GM23338 (cell line): ENCODE data around the gene VPS39. TPM values are rescaled to one million over a fixed set of nuclear protein-coding genes. Genes with fewer than 3 reads are reported as not detected.

Source experiments
- ATAC-seq: fragments of 200-7000 bp; cut with Tn5 transposase; 3 replicates; pipeline ENCODE4 v1.9.1; 2020
- DNase-seq: peaks from one replicate; pipeline ENCODE4 v3.0.0-alpha.2; 2015; ENCODE audit warnings: low spot score
- H2AFZ ChIP-seq: fragments of 200-600 bp; sonication (generic); 2 replicates; pipeline ENCODE4 v1.8.0; 2016; ENCODE audit warnings: antibody characterized with exemption, mild to moderate bottlenecking, moderate library complexity
- H3F3A ChIP-seq: fragments of 200-600 bp; sonication (generic); replicated peaks from 2 replicates; pipeline ENCODE4 v1.8.0; 2017; ENCODE audit warnings: antibody characterized with exemption, mixed run types, low read depth
- H3K27ac ChIP-seq: fragments of 200-600 bp; sonication (generic); 2 replicates; pipeline ENCODE4 v1.6.1; 2016; ENCODE audit warnings: low read depth
- H3K27me3 ChIP-seq: fragments of 200-600 bp; sonication (generic); 2 replicates; pipeline ENCODE4 v1.8.0; 2016; ENCODE audit warnings: mild to moderate bottlenecking, mixed run types, moderate library complexity; ENCODE audit not compliant: insufficient read depth
- H3K36me3 ChIP-seq: fragments of 200-600 bp; sonication (generic); 2 replicates; pipeline ENCODE4 v1.8.0; 2016; ENCODE audit warnings: mild to moderate bottlenecking; ENCODE audit not compliant: insufficient read depth
- H3K4me1 ChIP-seq: fragments of 200-600 bp; sonication (generic); 2 replicates; pipeline ENCODE4 v1.8.0; 2016; ENCODE audit warnings: mild to moderate bottlenecking, moderate library complexity; ENCODE audit not compliant: insufficient read depth
- H3K4me2 ChIP-seq: fragments of 200-600 bp; sonication (generic); 2 replicates; pipeline ENCODE4 v1.7.1; 2017; ENCODE audit warnings: mixed run types
- H3K4me3 ChIP-seq: fragments of 200-600 bp; sonication (generic); 2 replicates; pipeline ENCODE4 v1.6.1; 2016; ENCODE audit warnings: mixed run types
- H3K79me2 ChIP-seq: fragments of 200-600 bp; sonication (generic); replicated peaks from 2 replicates; pipeline ENCODE4 v1.8.0; 2017; ENCODE audit warnings: mild to moderate bottlenecking; ENCODE audit not compliant: insufficient read depth
- H3K9me2 ChIP-seq: fragments of 200-600 bp; sonication (generic); 2 replicates; pipeline ENCODE4 v1.8.0; 2017; ENCODE audit not compliant: insufficient read depth
- H4K20me1 ChIP-seq: fragments of 200-600 bp; sonication (generic); replicated peaks from 2 replicates; pipeline ENCODE4 v1.8.0; 2017; ENCODE audit warnings: mild to moderate bottlenecking; ENCODE audit not compliant: insufficient read depth
- H3K27ac Mint-ChIP-seq: 2 replicates; pipeline ENCODE4 v1.8.0; 2020; ENCODE audit warnings: inconsistent platforms, mild to moderate bottlenecking, moderate library complexity, mixed read lengths
- H3K27me3 Mint-ChIP-seq: 3 replicates; pipeline ENCODE4 v1.8.0; 2022; ENCODE audit warnings: low read depth, mild to moderate bottlenecking, moderate library complexity, mixed read lengths, inconsistent platforms; ENCODE audit not compliant: insufficient read depth, poor library complexity
- H3K36me3 Mint-ChIP-seq: 3 replicates; pipeline ENCODE4 v1.8.0; 2021; ENCODE audit warnings: low read depth, mild to moderate bottlenecking, inconsistent platforms, moderate library complexity, mixed read lengths
- H3K4me1 Mint-ChIP-seq: 3 replicates; pipeline ENCODE4 v1.8.0; 2020; ENCODE audit warnings: mild to moderate bottlenecking, inconsistent platforms, mixed read lengths
- H3K4me3 Mint-ChIP-seq: 3 replicates; pipeline ENCODE4 v1.8.0; 2021; ENCODE audit warnings: moderate library complexity, mild to moderate bottlenecking, inconsistent platforms, mixed read lengths
- H3K9me3 Mint-ChIP-seq: 3 replicates; pipeline ENCODE4 v1.8.0; 2020; ENCODE audit warnings: moderate library complexity, mild to moderate bottlenecking, inconsistent platforms, mixed read lengths
- EZH2phosphoT487 ChIP-seq: fragments of 200-600 bp; sonication (generic); IDR thresholded peaks from one replicate; pipeline ENCODE4 v1.8.1; 2018; ENCODE audit warnings: antibody characterized with exemption; ENCODE audit not compliant: unreplicated experiment
- NANOG ChIP-seq: IDR thresholded peaks from 2 replicates; pipeline ENCODE4 v1.6.1; 2016; ENCODE audit warnings: antibody characterized with exemption, borderline replicate concordance
- REST ChIP-seq: IDR thresholded peaks from one replicate; pipeline ENCODE4 v1.6.1; 2018; ENCODE audit warnings: antibody characterized with exemption; ENCODE audit not compliant: unreplicated experiment
- ZNF114 ChIP-seq: fragments of 250-450 bp; sonication (Bioruptor Pico); IDR thresholded peaks from 2 replicates; pipeline ENCODE4 v1.5.0; 2020; ENCODE audit warnings: mild to moderate bottlenecking, moderate library complexity
- ZNF462 ChIP-seq: fragments of 250-450 bp; sonication (Bioruptor Pico); IDR thresholded peaks from 2 replicates; pipeline ENCODE4 v1.5.0; 2020; ENCODE audit warnings: mild to moderate bottlenecking, moderate library complexity
- polyA plus RNA-seq: library from polyadenylated mRNA; unstranded; fragments of >200 nt; fragmentation: Nextera tagmentation; extraction: Ambion mirVana; gene quantifications from 2 replicates; pipeline ENCODE4 v1.2.1, GENCODE V29; 2016
- total RNA-seq: library from RNA; depleted of rRNA; stranded (reverse); fragments of >200 nt; shearing (Covaris generic); gene quantifications from 2 replicates; pipeline ENCODE4 v1.2.3, GENCODE V29; 2014

Gene VPS39
- total and polyA plus RNA-seq, 2 experiments from 2014 or later: 14.9 to 45.1 TPM

GRCh38 chr15:42171795-42172194 lies 36.3 kb downstream of the VPS39 start (continued):
- TF ChIP-seq ZNF462 (CRISPR knock-in tag): no peak
- TF ChIP-seq EZH2phosphoT487: no peak
- TF ChIP-seq NANOG: no peak

- no peak for TF ChIP-seq REST
- no peak for TF ChIP-seq NANOG
- TF ChIP-seq ZNF114 (CRISPR knock-in tag): no peak
- no peak overlapping the region for H3K4me3 Mint-ChIP-seq
- Histone ChIP-seq H4K20me1 (no peaks in the 10 kb centered on the region), H3K27ac (no peak overlapping the region), H3K36me3 (peaks cover 11% of the 10 kb centered on the region), H3K4me2 (no peak overlapping the region), H3K4me3 (no peak overlapping the region), H3K4me1 (no peaks in the 10 kb centered on the region), H3K27me3 (no peaks in the 10 kb centered on the region), H2AFZ (no peak overlapping the region), H3K9me2 (no peaks in the 10 kb centered on the region), H3F3A (no peaks in the 10 kb centered on the region), H3K79me2 (no peaks in the 10 kb centered on the region)
- no peaks in the 10 kb centered on the region for H3K9me3 Mint-ChIP-seq
- H3K27me3 Mint-ChIP-seq: peaks cover 2% of the 10 kb centered on the region
- no peaks in the 10 kb centered on the region for H3K4me1 Mint-ChIP-seq
- DNase-seq (no peak), ATAC-seq (no peak)
- no peak overlapping the region for H3K27ac Mint-ChIP-seq
- peaks cover 59% of the 10 kb centered on the region for H3K36me3 Mint-ChIP-seq
Observed at GRCh38 chr15:42171122-42171521, 37.0 kb downstream of the VPS39 start.
